H1 (cell line): Measurements from ENCODE around the gene ADAMTS13. TPM values are rescaled to one million over a fixed set of nuclear protein-coding genes. Genes with fewer than 3 reads are reported as not detected.

Source experiments
- CHD7 ChIP-seq: fragments of 300-600 bp; sonication (generic); IDR thresholded peaks from 2 replicates; pipeline ENCODE4 v1.7.1; 2012; ENCODE audit warnings: low read length, moderate library complexity, mild to moderate bottlenecking, inconsistent platforms; ENCODE audit not compliant: insufficient replicate concordance
- polyA plus RNA-seq, 7 experiments: library from polyadenylated mRNA; depleted of rRNA in 3 of 7; stranded (reverse) in 5 of 7; unstranded in 2 of 7; fragments of >200 nt in 5 of 7; fragments of 200-250 nt in 2 of 7; gene quantifications; 1 replicate in 5 of 7; 2 replicates in 1 of 7; 4 replicates in 1 of 7; pipeline versions ENCODE4 v1.2.1 to v1.2.3, GENCODE V29; 2011 to 2013; ENCODE audit warnings: missing spikeins in 2 of 7, mixed read lengths in 2 of 7
- total RNA-seq: library from RNA; stranded (reverse); fragmentation: NEBNext Ultra II Directional; extraction: Animal tissue kit (Norgen Biotek cat#: 25700); gene quantifications from 2 replicates; pipeline ENCODE4 v1.2.1, GENCODE V29; 2021

Gene ADAMTS13
- total and polyA plus RNA-seq, 2 of the 8 experiments (the other 6 are each of a cell fraction or from before 2014, with no cell fraction given): 4.4 to 5.8 TPM

- TF ChIP-seq CHD7: no peak
Measured at GRCh38 chr9:133492061-133493021, 70.2 kb downstream of the ADAMTS13 start (continued).
